Activated CD4-positive, alpha-beta memory T cell treated with anti-CD3 and anti-CD28 coated beads for 36 hours (primary cell): ENCODE results near the gene IDS. TPM values are rescaled to one million over a fixed set of nuclear protein-coding genes. Genes with fewer than 3 reads are reported as not detected.
"Not testable (repeated sequence)": the region's sequence is repeated elsewhere in the genome, so short reads cannot be mapped to it uniquely, and the experiment has no call there.

Source experiments
- CTCF ChIA-PET: fragments of 350-600 bp; sonication (Branson Sonifier 250); formaldehyde crosslinking; loops from one replicate; lab custom pipeline; 2021; ENCODE audit warnings: antibody characterized with exemption, inconsistent platforms; lab: Charles Lee
- POLR2A ChIA-PET: fragments of 350-600 bp; sonication (Branson Sonifier 250); formaldehyde crosslinking; loops from one replicate; lab custom pipeline; 2021; ENCODE audit warnings: antibody characterized with exemption; lab: Charles Lee
- DNase-seq: peaks from one replicate; pipeline ENCODE4 v3.0.0-alpha.2; 2020
- H3K27ac Mint-ChIP-seq: one replicate; pipeline ENCODE4 v1.8.0; 2021; ENCODE audit warnings: mixed read lengths
- H3K27me3 Mint-ChIP-seq: one replicate; pipeline ENCODE4 v1.8.0; 2021; ENCODE audit warnings: mixed read lengths
- H3K36me3 Mint-ChIP-seq: one replicate; pipeline ENCODE4 v1.8.0; 2021; ENCODE audit warnings: mixed read lengths
- H3K4me1 Mint-ChIP-seq: one replicate; pipeline ENCODE4 v1.8.0; 2021; ENCODE audit warnings: low read depth, mixed read lengths
- H3K4me3 Mint-ChIP-seq: one replicate; pipeline ENCODE4 v1.8.0; 2021; ENCODE audit warnings: mild to moderate bottlenecking, mixed read lengths
- H3K9me3 Mint-ChIP-seq: one replicate; pipeline ENCODE4 v1.8.0; 2021; ENCODE audit warnings: mixed read lengths
- intact Hi-C: fragments of 100-400 bp; cut with micrococcal nuclease; formaldehyde crosslinking; loops from one replicate; pipeline ENCODE4 v1.15.1; 2023
- total RNA-seq, 2 experiments: library from RNA; stranded (reverse); gene quantifications; one replicate each; pipeline ENCODE4 v1.2.3, GENCODE V29; 2021

The IDS gene
- total RNA-seq, 2 experiments from 2014 or later: 71.6 to 72.2 TPM

GRCh38 chrX:149494844-149495565, 10.1 kb downstream of the IDS start:
- Mint-ChIP-seq H3K4me3 (no peak overlapping the region), H3K36me3 (peaks cover 34% of the 10 kb centered on the region), H3K27me3 (no peaks in the 10 kb centered on the region), H3K9me3 (no peaks in the 10 kb centered on the region), H3K4me1 (peaks cover 5% of the 10 kb centered on the region), H3K27ac (peak overlapping the region; percentile 8)
- DNase-seq: no peak
- intact Hi-C loops: no loop called here
- ChIA-PET POLR2A (no interaction called here), CTCF (interaction anchor here (0.6 kb wide), 1 partner anchor 17 kb away, joined by 3 read pairs; no protein-coding TSS in a partner anchor)

- no peaks in the 10 kb centered on the region for H3K9me3 Mint-ChIP-seq
- H3K27me3 Mint-ChIP-seq: no peaks in the 10 kb centered on the region
- POLR2A ChIA-PET: no interaction called here
These were observed 11.2 kb downstream of the IDS start for GRCh38 chrX:149493567-149494562.

GRCh38 chrX:149491812-149492211, 13.3 kb downstream of the IDS start:
- CTCF ChIA-PET: no interaction called here
- POLR2A ChIA-PET: no interaction called here

More at GRCh38 chrX:149493567-149494562, 11.2 kb downstream of the IDS start:
- CTCF ChIA-PET: interaction anchor here (0.7 kb wide), 1 partner anchor 47 kb away, joined by 3 read pairs; the partner anchor contains the start of gene EOLA1
- Mint-ChIP-seq H3K27ac (no peak overlapping the region), H3K4me1 (peaks cover 2% of the 10 kb centered on the region), H3K4me3 (no peak overlapping the region), H3K36me3 (peaks cover 35% of the 10 kb centered on the region)
- intact Hi-C loops: no loop called here
- no peak for DNase-seq

GRCh38 chrX:149490100-149490499, 15.0 kb downstream of the IDS start:
- no peak for DNase-seq
- no peak overlapping the region for H3K27ac Mint-ChIP-seq
- no peak overlapping the region for H3K4me3 Mint-ChIP-seq
- H3K27me3 Mint-ChIP-seq: no peaks in the 10 kb centered on the region
- ChIA-PET POLR2A (no interaction called here), CTCF (interaction anchor here (1.4 kb wide), 1 partner anchor 19 kb away, joined by 3 read pairs; no protein-coding TSS in a partner anchor)
- H3K9me3 Mint-ChIP-seq: no peaks in the 10 kb centered on the region
- intact Hi-C loops: no loop called here
- H3K4me1 Mint-ChIP-seq: peaks cover 4% of the 10 kb centered on the region
- H3K36me3 Mint-ChIP-seq: peaks cover 38% of the 10 kb centered on the region

More at GRCh38 chrX:149491812-149492211, 13.3 kb downstream of the IDS start:
- peaks cover 5% of the 10 kb centered on the region for H3K4me1 Mint-ChIP-seq
- H3K27ac Mint-ChIP-seq: no peak overlapping the region
- intact Hi-C loops: no loop called here
- H3K27me3 Mint-ChIP-seq: no peaks in the 10 kb centered on the region
- peaks cover 33% of the 10 kb centered on the region for H3K36me3 Mint-ChIP-seq
- no peak overlapping the region for H3K4me3 Mint-ChIP-seq
- DNase-seq: no peak
- H3K9me3 Mint-ChIP-seq: no peaks in the 10 kb centered on the region

- H3K4me1 Mint-ChIP-seq, H3K9me3 Mint-ChIP-seq, H3K27ac Mint-ChIP-seq, DNase-seq, H3K27me3 Mint-ChIP-seq, H3K4me3 Mint-ChIP-seq, POLR2A ChIA-PET, intact Hi-C loops: not testable (repeated sequence)
- peaks cover 37% of the 10 kb centered on the region for H3K36me3 Mint-ChIP-seq
- CTCF ChIA-PET: interaction anchor here (0.6 kb wide), 1 partner anchor 309 kb away, joined by 4 read pairs; no protein-coding TSS in a partner anchor
These were observed 16.6 kb downstream of the IDS start for GRCh38 chrX:149488411-149489052.

- DNase-seq, intact Hi-C loops, CTCF ChIA-PET, H3K4me3 Mint-ChIP-seq, H3K27ac Mint-ChIP-seq, H3K4me1 Mint-ChIP-seq, H3K9me3 Mint-ChIP-seq, POLR2A ChIA-PET, H3K27me3 Mint-ChIP-seq: not testable (repeated sequence)
- H3K36me3 Mint-ChIP-seq: peaks cover 38% of the 10 kb centered on the region
These were observed 17.1 kb downstream of the IDS start for GRCh38 chrX:149488008-149488407.

- intact Hi-C loops: no loop called here
- POLR2A ChIA-PET: no interaction called here
- H3K9me3 Mint-ChIP-seq: no peaks in the 10 kb centered on the region
- DNase-seq: peak; percentile 18
- no peaks in the 10 kb centered on the region for H3K27me3 Mint-ChIP-seq
- H3K36me3 Mint-ChIP-seq: peaks cover 37% of the 10 kb centered on the region
- no peak overlapping the region for H3K27ac Mint-ChIP-seq
- no peak overlapping the region for H3K4me3 Mint-ChIP-seq
- peaks cover 3% of the 10 kb centered on the region for H3K4me1 Mint-ChIP-seq
- CTCF ChIA-PET: no interaction called here
These were observed 17.8 kb downstream of the IDS start for GRCh38 chrX:149487292-149487691.

GRCh38 chrX:149476513-149476912, 28.6 kb downstream of the IDS start:
- Mint-ChIP-seq H3K36me3 (peaks cover 2% of the 10 kb centered on the region), H3K27ac (no peak overlapping the region), H3K9me3 (no peaks in the 10 kb centered on the region), H3K27me3 (no peaks in the 10 kb centered on the region), H3K4me1 (no peaks in the 10 kb centered on the region), H3K4me3 (no peak overlapping the region)
- CTCF ChIA-PET: no interaction called here
- DNase-seq: no peak
- intact Hi-C loops: loop anchor here (10.0 kb wide), 1 partner anchor 192 kb away; no protein-coding TSS in a partner anchor
- POLR2A ChIA-PET: no interaction called here

GRCh38 chrX:149473966-149474365, 31.1 kb downstream of the IDS start:
- no peak overlapping the region for H3K27ac Mint-ChIP-seq
- POLR2A ChIA-PET: no interaction called here
- DNase-seq: no peak
- H3K9me3 Mint-ChIP-seq: no peaks in the 10 kb centered on the region
- no peaks in the 10 kb centered on the region for H3K4me1 Mint-ChIP-seq
- H3K27me3 Mint-ChIP-seq: no peaks in the 10 kb centered on the region
- H3K4me3 Mint-ChIP-seq: no peak overlapping the region
- intact Hi-C loops: loop anchor here (10.0 kb wide), 1 partner anchor 189 kb away; no protein-coding TSS in a partner anchor
- CTCF ChIA-PET: no interaction called here
- H3K36me3 Mint-ChIP-seq: no peaks in the 10 kb centered on the region

GRCh38 chrX:149473092-149473491, 32.0 kb downstream of the IDS start:
- POLR2A ChIA-PET: no interaction called here
- Mint-ChIP-seq H3K4me3 (no peak overlapping the region), H3K36me3 (no peaks in the 10 kb centered on the region), H3K27ac (no peak overlapping the region), H3K9me3 (no peaks in the 10 kb centered on the region), H3K27me3 (no peaks in the 10 kb centered on the region), H3K4me1 (no peaks in the 10 kb centered on the region)
- DNase-seq: no peak
- intact Hi-C loops: loop anchor here (10.0 kb wide), 1 partner anchor 188 kb away; no protein-coding TSS in a partner anchor
- CTCF ChIA-PET: no interaction called here

- Mint-ChIP-seq H3K36me3 (no peaks in the 10 kb centered on the region), H3K4me1 (no peaks in the 10 kb centered on the region), H3K9me3 (no peaks in the 10 kb centered on the region), H3K27me3 (no peaks in the 10 kb centered on the region), H3K27ac (no peak overlapping the region), H3K4me3 (no peak overlapping the region)
- DNase-seq: no peak
- ChIA-PET CTCF (no interaction called here), POLR2A (no interaction called here)
- intact Hi-C loops: loop anchor here (10.0 kb wide), 1 partner anchor 188 kb away; no protein-coding TSS in a partner anchor
These were observed 32.5 kb downstream of the IDS start for GRCh38 chrX:149472625-149473024.
